GM19467 (cell line): ENCODE results near the gene AFF1.
"Not testable (repeated sequence)": the region's sequence is repeated elsewhere in the genome, so short reads cannot be mapped to it uniquely, and the experiment has no call there.

Source experiments
- ATAC-seq: cut with Tn5 transposase; IDR thresholded peaks from one replicate; pipeline ENCODE4 v1.9.1; 2021; ENCODE audit warnings: mild to moderate bottlenecking, moderate library complexity; ENCODE audit not compliant: unreplicated experiment

Gene AFF1

DNA sequence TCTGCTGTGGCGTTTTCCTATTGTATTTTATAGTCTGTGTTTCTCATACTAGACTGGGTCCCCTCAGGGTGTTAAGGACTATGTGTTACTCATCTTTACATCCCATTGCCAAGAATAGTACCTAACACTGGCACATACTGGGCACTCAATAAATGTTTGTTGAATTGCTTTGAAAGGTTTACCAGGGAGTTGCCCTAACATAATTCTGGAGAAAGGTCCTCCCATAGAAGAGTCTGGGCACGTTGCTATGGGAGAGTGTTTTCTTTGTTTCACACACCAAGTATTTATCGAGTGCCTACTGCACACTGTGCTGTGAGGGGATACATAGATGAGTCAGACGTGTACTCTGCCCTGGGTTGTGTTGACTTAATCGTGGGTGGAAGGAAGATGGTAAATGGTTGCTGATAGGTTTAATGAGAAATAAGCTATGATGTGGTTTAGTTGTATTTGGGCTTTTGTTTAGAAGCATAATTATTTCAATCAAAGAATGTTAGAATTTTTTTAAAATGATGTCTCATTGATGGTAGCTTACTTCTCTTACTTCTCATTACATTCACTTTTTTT is 42.9 kb downstream of the AFF1 start:
- peak; percentile 75 for ATAC-seq

DNA sequence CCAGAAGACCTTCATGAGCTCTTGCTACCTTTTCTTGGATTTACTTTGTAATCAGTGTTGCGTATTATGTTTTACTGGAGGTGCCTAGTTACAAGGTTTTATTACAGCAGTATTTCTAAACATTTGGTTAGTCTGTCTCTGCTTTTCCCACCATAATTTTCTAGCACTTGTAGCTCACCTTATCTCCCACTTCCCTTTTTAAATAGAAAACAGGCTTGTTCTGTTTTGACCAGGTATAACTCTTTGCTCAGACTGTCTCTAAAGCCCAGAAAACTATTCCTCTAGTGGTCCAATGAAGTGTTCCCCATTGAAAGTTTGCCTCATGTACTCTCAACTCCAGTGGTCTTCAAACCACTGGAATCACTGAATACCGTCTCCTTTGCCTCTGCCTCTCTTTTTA is 43.9 kb downstream of the AFF1 start:
- no peak for ATAC-seq

DNA sequence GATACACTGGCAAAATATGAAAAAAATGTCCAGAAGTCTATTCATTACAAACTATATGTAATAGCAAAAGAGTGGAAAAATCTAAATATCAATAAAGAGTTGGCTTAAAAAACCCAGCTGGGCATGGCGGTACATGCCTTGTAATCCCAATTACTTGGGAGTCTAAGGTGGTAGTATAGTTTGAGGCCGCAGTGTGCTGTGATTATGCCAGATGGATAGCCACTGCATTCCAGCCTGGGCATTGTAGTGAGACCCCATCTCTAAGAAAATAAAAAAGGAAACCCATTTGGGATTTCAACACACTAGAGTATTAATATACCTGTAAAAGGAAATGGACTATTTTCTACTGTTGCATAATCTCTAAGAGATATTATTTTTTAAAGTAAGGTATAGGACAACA is 45.4 kb downstream of the AFF1 start:
- ATAC-seq = no peak

GRCh38 chr4:86981789-86982188 is 47.0 kb downstream of the AFF1 start:
- no peak for ATAC-seq

GRCh38 chr4:86985852-86986251 is 51.0 kb downstream of the AFF1 start:
- not testable (repeated sequence) for ATAC-seq

DNA sequence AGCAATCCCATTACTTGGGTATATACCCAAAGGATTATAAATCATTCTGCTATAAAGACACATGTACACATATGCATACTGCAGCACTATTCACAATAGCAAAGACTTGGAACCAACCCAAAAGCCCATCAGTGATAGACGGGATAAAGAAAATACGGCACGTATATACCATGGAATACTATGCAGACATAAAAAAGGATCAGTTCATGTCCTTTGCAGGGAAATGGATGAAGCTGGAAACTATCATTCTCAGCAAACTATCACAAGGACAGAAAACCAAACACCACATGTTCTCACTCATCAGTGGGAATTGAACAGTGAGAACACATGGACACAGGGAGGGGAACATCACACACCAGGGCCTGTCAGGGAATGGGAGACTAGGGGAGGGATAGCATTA is 54.8 kb downstream of the AFF1 start:
- ATAC-seq = not testable (repeated sequence)

DNA sequence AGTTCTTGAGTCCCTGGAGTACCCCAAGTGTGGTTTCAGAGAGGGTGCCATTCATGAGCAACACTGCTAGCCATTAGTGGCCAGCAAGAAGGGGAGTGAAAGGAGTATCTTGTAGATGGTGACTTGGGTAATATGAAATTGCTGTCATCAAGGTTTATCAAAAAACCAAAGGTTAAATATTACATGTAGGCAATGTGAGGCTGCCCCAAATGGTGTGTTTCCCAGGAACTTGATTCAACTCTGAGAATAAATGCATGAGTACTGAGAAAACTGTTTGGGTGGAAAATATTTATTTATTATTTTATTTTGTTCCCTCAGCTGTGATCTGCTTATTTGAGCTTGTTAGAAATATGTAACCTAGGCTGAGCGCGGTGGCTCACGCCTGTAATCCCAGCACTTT is 55.7 kb downstream of the AFF1 start:
- ATAC-seq = no peak

DNA sequence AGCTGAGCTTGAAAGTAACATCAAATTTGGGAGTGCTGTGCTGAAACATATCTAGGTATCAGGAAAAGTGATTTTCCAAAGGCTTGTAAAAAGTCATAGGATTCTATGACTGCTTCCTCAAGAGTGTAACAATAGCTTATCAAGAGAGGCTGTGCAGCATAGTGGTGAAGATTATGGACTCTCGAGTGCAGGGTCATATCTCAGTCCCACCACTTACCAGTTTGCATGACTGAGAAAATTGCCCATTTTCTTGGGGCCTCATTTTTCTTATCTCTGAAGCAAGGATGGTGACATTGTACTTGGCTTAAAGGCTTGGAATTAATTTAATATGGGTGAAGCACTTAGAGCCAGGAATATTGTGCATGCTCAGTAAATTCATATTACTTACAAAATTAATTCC is 57.2 kb downstream of the AFF1 start:
- no peak for ATAC-seq

DNA sequence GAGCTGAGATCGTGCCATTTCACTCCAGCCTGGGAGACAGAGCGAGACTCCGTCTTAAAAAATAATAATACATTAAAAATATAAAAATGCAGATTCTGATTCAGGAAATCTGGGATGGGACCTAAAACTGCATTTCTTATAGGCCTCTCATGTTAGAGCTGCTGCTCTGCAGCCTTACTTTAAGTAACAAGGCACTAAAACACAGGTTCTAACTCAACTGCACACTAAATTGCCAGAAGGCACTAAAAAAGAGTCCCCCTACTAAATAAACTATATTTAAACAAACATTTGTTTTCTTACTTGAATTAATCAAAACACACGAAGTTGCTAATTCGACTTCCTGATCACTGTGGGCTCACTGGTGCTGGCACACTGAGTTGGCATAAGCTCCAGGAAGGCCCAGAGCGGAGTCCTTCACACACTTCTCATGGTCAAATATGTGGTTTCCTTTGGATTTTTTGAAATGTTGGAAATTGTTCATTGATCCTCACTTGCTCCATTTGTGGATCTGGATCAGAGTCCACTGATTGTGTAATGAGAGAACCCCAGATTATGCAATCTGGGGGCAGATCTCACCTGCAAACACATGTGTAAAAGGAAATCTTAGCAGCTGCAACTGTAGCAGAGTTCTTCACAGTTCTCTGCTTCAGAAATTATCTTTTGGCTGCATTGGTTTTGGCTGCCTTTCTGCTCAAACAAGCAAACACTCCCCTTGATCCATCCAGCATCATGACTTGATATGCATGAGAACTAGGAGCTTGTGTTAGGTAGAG is 59.3 kb downstream of the AFF1 start:
- no peak for ATAC-seq

- ATAC-seq = no peak
Observed at GRCh38 chr4:86994686-86995085, 59.9 kb downstream of the AFF1 start.

- ATAC-seq = not testable (repeated sequence)
Observed at GRCh38 chr4:86996510-86996909, 61.7 kb downstream of the AFF1 start.

DNA sequence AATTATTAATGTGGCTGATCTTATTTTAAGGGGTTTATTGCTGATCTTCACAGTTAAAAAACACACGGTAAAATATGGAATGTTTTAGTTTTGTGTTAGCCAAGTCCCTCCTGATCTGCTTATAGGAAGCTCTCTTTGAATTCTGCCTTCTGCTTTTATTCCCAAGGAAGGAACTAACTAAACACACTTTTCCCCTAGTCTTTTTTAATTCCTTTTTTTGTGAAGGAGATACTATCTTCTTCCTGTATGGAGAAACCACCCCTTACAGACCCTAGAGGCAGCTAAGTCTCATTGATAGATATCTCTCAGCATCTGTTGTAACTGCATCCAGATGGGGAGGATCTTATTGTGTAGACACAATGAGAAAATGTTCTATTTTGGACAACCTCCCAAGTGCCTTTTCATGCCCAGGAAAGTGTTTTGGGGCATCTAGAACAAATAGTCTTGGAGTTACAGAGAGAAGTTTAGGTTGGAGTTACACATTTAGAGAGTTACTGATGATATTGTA is 64.4 kb downstream of the AFF1 start:
- ATAC-seq = no peak

GRCh38 chr4:87002682-87003043 is 67.9 kb downstream of the AFF1 start:
- no peak for ATAC-seq

DNA sequence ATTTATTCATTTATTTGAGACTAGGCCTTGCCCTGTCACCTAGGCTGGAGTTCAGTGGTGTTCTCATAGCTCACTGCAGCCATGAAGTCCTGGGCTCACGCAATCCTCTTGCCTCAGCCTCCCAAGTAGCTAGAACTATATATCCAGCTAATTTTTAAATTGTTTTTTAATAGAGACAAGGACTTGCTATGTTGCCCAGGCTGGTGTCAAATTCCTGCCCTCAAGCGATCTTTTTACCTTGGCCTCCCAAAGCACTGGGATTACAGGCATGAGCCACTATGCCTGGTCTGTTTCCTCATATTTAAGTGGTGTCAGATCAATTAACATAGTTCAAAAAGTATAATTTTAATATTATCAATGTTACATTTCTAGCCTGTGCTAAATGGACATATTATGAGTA is 68.5 kb downstream of the AFF1 start:
- ATAC-seq = no peak

- no peak for ATAC-seq
Observed at GRCh38 chr4:87005369-87005689, 70.5 kb downstream of the AFF1 start.

DNA sequence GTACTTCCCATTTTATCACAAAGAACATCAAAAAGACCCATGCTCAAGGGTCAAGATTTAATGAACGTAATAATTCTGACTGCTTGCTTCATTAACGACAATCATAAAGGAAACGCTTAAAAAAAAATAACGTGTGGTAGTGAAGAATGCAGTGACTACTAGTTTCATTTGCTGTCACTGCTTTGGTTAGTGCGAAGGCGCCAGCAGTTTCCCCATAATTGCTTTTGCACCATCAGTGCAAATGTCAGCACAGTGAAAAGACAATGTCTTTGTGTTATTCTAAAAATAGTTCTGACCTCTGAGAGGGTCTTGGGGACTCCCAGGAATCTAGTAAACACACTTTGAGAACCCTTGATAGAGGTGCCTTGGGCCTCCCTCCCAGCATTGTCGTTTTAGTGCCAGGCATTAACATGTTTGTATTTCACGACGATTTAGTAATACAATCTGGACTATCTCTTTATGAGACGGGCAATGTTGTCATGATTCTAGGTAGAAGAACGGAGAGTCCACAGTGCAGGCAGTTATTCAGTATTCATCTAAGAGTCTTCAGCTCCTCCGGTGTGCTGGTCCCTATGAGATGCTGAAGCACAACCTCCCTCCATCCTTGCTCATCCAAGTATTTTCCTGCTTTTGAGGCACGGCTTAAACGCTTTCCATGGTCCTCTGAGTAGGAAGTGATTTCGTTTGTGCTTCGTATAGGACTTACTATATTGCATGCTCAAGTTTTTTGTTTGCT is 71.0 kb downstream of the AFF1 start:
- no peak for ATAC-seq

GRCh38 chr4:87006426-87006675 is 71.5 kb downstream of the AFF1 start:
- ATAC-seq = no peak

DNA sequence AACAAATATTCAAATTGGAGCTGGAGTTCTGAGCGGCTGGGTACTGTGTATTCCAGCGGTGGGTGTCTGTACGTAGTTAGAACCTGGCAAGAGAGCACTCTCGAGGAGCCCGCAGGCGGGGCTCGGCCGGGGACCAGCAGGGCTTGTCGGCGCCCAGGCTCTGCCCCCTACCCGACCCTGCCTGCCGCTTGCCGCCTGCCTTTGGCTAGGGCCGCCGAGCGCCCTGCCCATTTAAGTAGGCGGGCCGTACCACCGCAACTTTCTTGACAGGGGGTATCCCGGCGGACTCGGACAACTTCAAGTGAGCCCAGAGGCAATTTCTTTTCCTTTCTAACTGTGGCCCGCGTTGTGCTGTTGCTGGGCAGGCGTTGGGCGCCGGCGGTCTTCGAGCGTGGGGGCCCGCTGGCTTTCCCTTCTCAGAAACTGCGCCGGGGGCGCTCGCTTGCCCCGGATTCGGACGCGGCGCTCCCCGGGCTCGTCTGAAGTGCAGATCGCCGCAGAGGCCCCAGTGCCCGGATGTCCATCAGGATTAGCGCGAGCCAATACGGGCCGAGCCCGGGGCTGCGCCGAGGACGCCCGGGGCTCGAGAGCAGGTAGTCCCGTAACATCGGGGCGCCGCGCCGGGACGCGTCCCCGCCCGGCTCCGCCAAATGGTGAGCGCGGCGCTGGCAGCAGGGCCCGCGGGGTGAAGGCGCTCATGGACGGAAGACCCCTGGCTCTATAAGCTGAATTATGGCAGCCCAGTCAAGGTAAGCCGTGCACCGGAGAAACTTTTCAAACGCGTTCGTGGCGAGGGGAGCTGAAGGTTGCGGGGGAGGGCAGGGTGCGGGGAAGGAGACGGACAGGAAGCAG is 72.1 kb downstream of the AFF1 start:
- peak; percentile 70 for ATAC-seq

DNA sequence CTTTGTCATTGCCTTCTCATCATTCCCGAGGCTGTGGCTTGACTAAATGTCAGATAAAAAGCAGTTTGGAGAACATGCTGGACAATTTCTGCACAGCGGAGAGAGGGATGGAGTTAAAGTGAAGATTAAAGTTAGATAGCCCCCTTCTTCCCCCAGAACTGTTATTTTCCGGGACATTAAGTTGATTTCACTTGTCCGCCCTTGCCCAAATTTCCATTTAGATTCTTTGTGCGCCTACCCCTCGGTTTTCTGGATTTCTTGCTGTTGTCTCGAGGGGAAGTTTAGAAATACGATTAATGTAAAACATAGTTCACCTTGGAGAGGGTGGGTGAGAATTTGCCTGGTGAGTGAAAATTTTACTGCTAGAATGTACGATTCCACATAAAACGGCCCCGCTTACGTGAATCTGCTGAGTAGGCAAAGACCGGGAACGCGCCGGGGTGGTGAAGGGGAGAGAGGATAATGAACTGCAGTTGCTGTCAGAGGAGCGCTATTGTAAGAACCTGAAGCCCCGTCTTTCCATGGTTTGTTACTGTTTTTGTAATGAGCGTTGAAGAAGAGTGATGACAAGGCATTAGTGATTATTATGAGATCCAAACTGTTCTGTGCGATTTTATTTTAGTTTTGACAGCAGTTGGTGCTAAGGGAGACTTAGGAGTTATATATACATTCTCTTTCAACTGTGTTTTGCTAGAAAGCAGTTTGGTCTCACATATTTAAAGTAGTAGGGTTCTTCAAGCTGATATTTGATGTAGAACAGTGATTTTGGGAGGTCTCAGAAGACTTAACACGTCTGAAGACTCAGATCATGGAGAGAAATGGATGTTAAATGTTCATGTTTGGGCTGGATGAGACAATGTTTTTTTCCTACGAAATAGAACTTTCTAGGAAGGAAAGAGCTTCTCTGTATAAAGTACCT is 73.0 kb downstream of the AFF1 start:
- no peak for ATAC-seq

- no peak for ATAC-seq
Observed at GRCh38 chr4:87009095-87009648, 74.4 kb downstream of the AFF1 start.
